Adrenal gland (tissue), 5 donors: ENCODE measurements around the gene ACVR2B.
"Not testable (repeated sequence)": the region's sequence is repeated elsewhere in the genome, so short reads cannot be mapped to it uniquely, and the experiment has no call there.

Source experiments
- POLR2A ChIP-seq, 2 donors: fragments of 450-650 bp; IDR thresholded peaks; one replicate each; pipeline ENCODE4 v1.6.1; 2017; ENCODE audit warnings: antibody characterized with exemption in 2 of 2, mild to moderate bottlenecking in 2 of 2, moderate library complexity in 1 of 2
- TF ChIP-seq, protein P1 (sequence below), 6 experiments: fragments of 450-650 bp in 4 of 6; fragments of 200-600 bp in 2 of 6; sonication (generic) in 1 of 6; IDR thresholded peaks; 1 replicate in 5 of 6; 2 replicates in 1 of 6; pipeline versions ENCODE4 v1.5.1 to v1.8.0; 2016 to 2021; ENCODE audit warnings: antibody characterized with exemption in 6 of 6, mild to moderate bottlenecking in 2 of 6, moderate library complexity in 1 of 6
- donor health status: DM: no; HTN: no; CAD: no.

DNA sequence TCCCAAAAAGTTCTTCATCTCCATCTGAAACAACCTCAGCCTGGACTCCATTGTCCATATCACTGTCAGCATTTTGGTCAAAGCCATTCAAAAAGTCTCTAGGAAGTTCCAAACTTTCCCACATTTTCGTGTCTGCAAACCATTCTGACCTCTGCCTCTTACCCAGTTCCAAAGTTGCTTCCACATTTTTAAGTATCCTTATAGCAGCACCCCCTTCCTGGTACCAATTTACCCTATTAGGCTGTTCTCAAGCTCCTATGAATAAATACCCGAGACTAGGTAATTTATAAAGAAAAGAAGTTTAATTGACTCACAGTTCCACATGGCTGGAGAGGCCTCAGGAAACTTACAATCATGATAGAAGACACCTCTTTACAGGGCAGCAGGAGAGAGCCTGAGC, 20.0 kb upstream of the ACVR2B start:
- TF ChIP-seq, protein P1, sequence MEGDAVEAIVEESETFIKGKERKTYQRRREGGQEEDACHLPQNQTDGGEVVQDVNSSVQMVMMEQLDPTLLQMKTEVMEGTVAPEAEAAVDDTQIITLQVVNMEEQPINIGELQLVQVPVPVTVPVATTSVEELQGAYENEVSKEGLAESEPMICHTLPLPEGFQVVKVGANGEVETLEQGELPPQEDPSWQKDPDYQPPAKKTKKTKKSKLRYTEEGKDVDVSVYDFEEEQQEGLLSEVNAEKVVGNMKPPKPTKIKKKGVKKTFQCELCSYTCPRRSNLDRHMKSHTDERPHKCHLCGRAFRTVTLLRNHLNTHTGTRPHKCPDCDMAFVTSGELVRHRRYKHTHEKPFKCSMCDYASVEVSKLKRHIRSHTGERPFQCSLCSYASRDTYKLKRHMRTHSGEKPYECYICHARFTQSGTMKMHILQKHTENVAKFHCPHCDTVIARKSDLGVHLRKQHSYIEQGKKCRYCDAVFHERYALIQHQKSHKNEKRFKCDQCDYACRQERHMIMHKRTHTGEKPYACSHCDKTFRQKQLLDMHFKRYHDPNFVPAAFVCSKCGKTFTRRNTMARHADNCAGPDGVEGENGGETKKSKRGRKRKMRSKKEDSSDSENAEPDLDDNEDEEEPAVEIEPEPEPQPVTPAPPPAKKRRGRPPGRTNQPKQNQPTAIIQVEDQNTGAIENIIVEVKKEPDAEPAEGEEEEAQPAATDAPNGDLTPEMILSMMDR (IDR thresholded peaks at IDR 0.05), result not testable (repeated sequence)
- not testable (repeated sequence) for TF ChIP-seq POLR2A (IDR thresholded peaks at IDR 0.05)
